HepG2 (cell line): ENCODE data around the gene DCP2. TPM values are rescaled to one million over a fixed set of nuclear protein-coding genes. Genes with fewer than 3 reads are reported as not detected.

Experiments
- ATAC-seq: fragments of 200-7000 bp; cut with Tn5 transposase; 3 replicates; pipeline ENCODE4 v1.9.1; 2020; ENCODE audit warnings: mild to moderate bottlenecking, moderate library complexity
- BruUV-seq: library from RNA; stranded (reverse); fragments of 400-500 nt; replicated peaks from 2 replicates; lab custom pipeline; 2021; lab: Mats Ljungman, UMichigan
- CTCF ChIA-PET: fragments of 300-600 bp; formaldehyde crosslinking; extraction: SDS; loops from one replicate; lab custom pipeline; 2021; ENCODE audit warnings: low total read pairs, inconsistent platforms, low intra/inter-chr PET ratio; lab: Yijun Ruan, JAX
- POLR2A ChIA-PET: fragments of 350-600 bp; sonication (Branson Sonifier 250); formaldehyde crosslinking; loops from one replicate; lab custom pipeline; 2020; ENCODE audit warnings: antibody characterized with exemption, inconsistent platforms; lab: Yijun Ruan, JAX
- DNase-seq: peaks from one replicate; pipeline ENCODE4 v3.0.0-alpha.2; 2015; ENCODE audit warnings: low spot score
- FAIRE-seq: peaks from 3 replicates; lab custom pipeline; 2011; peaks lifted over from hg19 to GRCh38; lab: Jason Lieb, UNC
- H2AFZ ChIP-seq: one replicate; pipeline ENCODE4 v1.6.1; 2011; ENCODE audit warnings: low read length, inconsistent platforms
- H3K27ac ChIP-seq: fragments of 300-600 bp; 3 replicates; pipeline ENCODE4 v1.8.0; 2011; ENCODE audit warnings: mixed run types, mild to moderate bottlenecking, mixed read lengths, low read length, inconsistent platforms; ENCODE audit not compliant: insufficient read depth; ENCODE audit errors: extremely low read length
- H3K27me3 ChIP-seq, 2 experiments: fragments of 200-600 bp in 1 of 2; 2 replicates in 1 of 2; 3 replicates in 1 of 2; pipeline versions ENCODE4 v1.6.0 to v1.8.0; 2011; ENCODE audit warnings: low read length in 2 of 2, mild to moderate bottlenecking in 2 of 2, moderate library complexity in 2 of 2, inconsistent platforms in 1 of 2; ENCODE audit not compliant: insufficient read depth in 2 of 2, control insufficient read depth in 1 of 2
- H3K36me3 ChIP-seq, 2 experiments: fragments of 200-600 bp in 1 of 2; replicated peaks in 1 of 2; 2 replicates in 1 of 2; 3 replicates in 1 of 2; pipeline versions ENCODE4 v1.5.1 to v1.8.0; 2011; ENCODE audit warnings: low read length in 2 of 2, inconsistent platforms in 1 of 2; ENCODE audit not compliant: insufficient read depth in 2 of 2, control insufficient read depth in 1 of 2
- H3K4me1 ChIP-seq: 2 replicates; pipeline ENCODE4 v1.5.1; 2012; ENCODE audit warnings: low read length, inconsistent platforms; ENCODE audit not compliant: insufficient read depth
- H3K4me2 ChIP-seq: 2 replicates; pipeline ENCODE4 v1.6.0; 2011; ENCODE audit warnings: low read depth, low read length, inconsistent platforms
- H3K4me3 ChIP-seq, 3 experiments: fragments of 200-600 bp in 1 of 3; sonication (generic), shearing (Covaris generic) in 1 of 3; replicated peaks in 1 of 3; 2 replicates each; pipeline ENCODE4 v1.5.1; 2011 to 2016; ENCODE audit warnings: low read length in 3 of 3, inconsistent platforms in 2 of 3, low read depth in 2 of 3, mild to moderate bottlenecking in 2 of 3, control low read depth in 1 of 3, mixed read lengths in 1 of 3; ENCODE audit not compliant: insufficient read depth in 1 of 3
- H3K79me2 ChIP-seq: one replicate; pipeline ENCODE4 v1.6.1; 2011; ENCODE audit warnings: low read length, inconsistent platforms; ENCODE audit not compliant: insufficient read depth
- H3K9ac ChIP-seq: 2 replicates; pipeline ENCODE4 v1.6.0; 2011; ENCODE audit warnings: mild to moderate bottlenecking, low read depth, low read length, inconsistent platforms; ENCODE audit not compliant: insufficient read depth
- H3K9me3 ChIP-seq: 2 replicates; pipeline ENCODE4 v1.5.1; 2012; ENCODE audit warnings: mild to moderate bottlenecking, low read length
- H4K20me1 ChIP-seq: 2 replicates; pipeline ENCODE4 v1.6.0; 2011; ENCODE audit warnings: inconsistent platforms, mild to moderate bottlenecking, low read length, moderate library complexity; ENCODE audit not compliant: insufficient read depth
- AHR ChIP-seq: IDR thresholded peaks from 2 replicates; pipeline ENCODE4 v1.6.1; 2018; ENCODE audit warnings: missing genetic modification reagents, missing compliant biosample characterization
- ARNT2 ChIP-seq: sonication (generic); formaldehyde crosslinking; IDR thresholded peaks from 2 replicates; pipeline ENCODE4 v1.8.0; 2022; ENCODE audit warnings: mild to moderate bottlenecking, low read depth, missing genetic modification reagents, moderate library complexity
- CBX1 ChIP-seq: IDR thresholded peaks from one replicate; pipeline ENCODE4 v1.6.1; 2016; ENCODE audit warnings: antibody characterized with exemption, low read depth
- CREB1 ChIP-seq, 2 experiments: fragments of 450-650 bp in 1 of 2; IDR thresholded peaks; 2 replicates each; pipeline ENCODE4 v1.6.1; 2016 to 2017; ENCODE audit warnings: control low read depth in 1 of 2, mild to moderate bottlenecking in 1 of 2, missing compliant biosample characterization in 1 of 2, missing genetic modification characterization in 1 of 2
- ELF4 ChIP-seq: sonication (generic); formaldehyde crosslinking; IDR thresholded peaks from 2 replicates; pipeline ENCODE4 v1.5.0; 2020; ENCODE audit warnings: missing genetic modification reagents, mild to moderate bottlenecking, moderate library complexity, borderline replicate concordance
- HINFP ChIP-seq: sonication (generic); formaldehyde crosslinking; IDR thresholded peaks from 2 replicates; pipeline ENCODE4 v1.4.0; 2020; ENCODE audit warnings: low read depth, mild to moderate bottlenecking, missing genetic modification reagents
- HMG20B ChIP-seq: conservative IDR thresholded peaks from 2 replicates; pipeline ENCODE4 v1.6.1; 2016; ENCODE audit warnings: missing genetic modification reagents, missing compliant biosample characterization
- IKZF1 ChIP-seq: fragments of 450-650 bp; IDR thresholded peaks from 2 replicates; pipeline ENCODE4 v1.7.1; 2016
- NFKBIZ ChIP-seq: IDR thresholded peaks from 2 replicates; pipeline ENCODE4 v1.6.1; 2018; ENCODE audit warnings: missing genetic modification reagents, missing compliant biosample characterization
- NR3C1 ChIP-seq: sonication (generic); formaldehyde crosslinking; IDR thresholded peaks from 2 replicates; pipeline ENCODE4 v1.4.0; 2020; ENCODE audit warnings: missing genetic modification reagents
- PRPF4 ChIP-seq: fragments of 200-400 bp; formaldehyde crosslinking; IDR thresholded peaks from 2 replicates; pipeline ENCODE4 v1.6.1; 2016; ENCODE audit warnings: low read length, low read depth; ENCODE audit not compliant: poor library complexity, severe bottlenecking
- RBM39 ChIP-seq: fragments of 200-400 bp; formaldehyde crosslinking; IDR thresholded peaks from one replicate; pipeline ENCODE4 v1.6.1; 2018; ENCODE audit warnings: antibody characterized with exemption, mild to moderate bottlenecking, low read depth, low read length; ENCODE audit not compliant: poor library complexity, severe bottlenecking
- SCMH1 ChIP-seq: sonication (generic); formaldehyde crosslinking; IDR thresholded peaks from 2 replicates; pipeline ENCODE4 v1.9.0; 2021; ENCODE audit warnings: missing genetic modification reagents, mild to moderate bottlenecking, borderline replicate concordance
- ZFP37 ChIP-seq: sonication (generic); formaldehyde crosslinking; IDR thresholded peaks from 2 replicates; pipeline ENCODE4 v1.4.0; 2020; ENCODE audit warnings: missing genetic modification reagents, borderline replicate concordance
- ZFP62 ChIP-seq: sonication (generic); formaldehyde crosslinking; IDR thresholded peaks from 2 replicates; pipeline ENCODE4 v1.4.0; 2020; ENCODE audit warnings: missing genetic modification reagents
- ZNF501 ChIP-seq: sonication (generic); formaldehyde crosslinking; IDR thresholded peaks from 2 replicates; pipeline ENCODE4 v1.5.1; 2020; ENCODE audit warnings: mild to moderate bottlenecking, moderate library complexity, missing genetic modification reagents
- ZNF557 ChIP-seq: sonication (generic); formaldehyde crosslinking; IDR thresholded peaks from 2 replicates; pipeline ENCODE4 v1.4.0; 2020; ENCODE audit warnings: missing genetic modification reagents
- ZNF841 ChIP-seq: sonication (generic); formaldehyde crosslinking; IDR thresholded peaks from 2 replicates; pipeline ENCODE4 v1.8.1; 2023; ENCODE audit warnings: missing genetic modification reagents, borderline replicate concordance
- WGBS: methylation state at CpG from one replicate; pipeline ENCODE4 v1.1.6; 2017; ENCODE audit warnings: low lambda C conversion rate; 5-methylcytosine and 5-hydroxymethylcytosine counted together
- in situ Hi-C: cut with HindIII; loops from 2 replicates; pipeline ENCODE4 v1.10.0; 2017; ENCODE audit warnings: low pct_unique_long_range_greater_than_20kb; ENCODE audit not compliant: extremely low pct_ligation_motif_present
- intact Hi-C: fragments of 100-400 bp; cut with micrococcal nuclease; formaldehyde crosslinking; loops from one replicate; pipeline ENCODE4 v1.10.0; 2022; ENCODE audit not compliant: unreplicated experiment
- polyA plus RNA-seq, 8 experiments: library from polyadenylated mRNA; depleted of rRNA in 3 of 8; stranded (reverse) in 7 of 8; unstranded in 1 of 8; fragments of >200 nt; fragmentation: Illumina TruSeq in 4 of 8; extraction: Trizol in 4 of 8; gene quantifications; 2 replicates each; pipeline versions ENCODE4 v1.2.1 to v1.2.3, GENCODE V29; 2011 to 2016; ENCODE audit warnings: low read depth in 4 of 8, missing spikeins in 1 of 8, mixed read lengths in 1 of 8; ENCODE audit not compliant: insufficient read depth in 1 of 8
- total RNA-seq, 5 experiments: library from RNA; depleted of rRNA; stranded (reverse); fragments of >200 nt; fragmentation: Illumina TruSeq; extraction: Trizol; gene quantifications; 2 replicates each; pipeline ENCODE4 v1.2.3, GENCODE V29; 2016; ENCODE audit warnings: low read depth in 1 of 5
- TF ChIP-seq, protein P1 (sequence below): sonication (generic); formaldehyde crosslinking; IDR thresholded peaks from 2 replicates; pipeline ENCODE4 v1.8.0; 2022; ENCODE audit warnings: missing genetic modification reagents, mild to moderate bottlenecking, moderate library complexity, borderline replicate concordance
- TF ChIP-seq, protein P2 (sequence below): sonication (generic); formaldehyde crosslinking; conservative IDR thresholded peaks from 2 replicates; pipeline ENCODE4 v1.4.0; 2020; ENCODE audit warnings: missing genetic modification reagents

DCP2 gene
- total and polyA plus RNA-seq, 2 of the 13 experiments (the other 11 are each of a cell fraction or from before 2014, with no cell fraction given), result 16.2 to 63.4 TPM

- FAIRE-seq, result no peak
- in situ Hi-C loops (no loop called here), intact Hi-C loops (no loop called here)
- Histone ChIP-seq H3K4me3 (no peak overlapping the region), H4K20me1 (no peaks in the 10 kb centered on the region), H3K36me3 (no peaks in the 10 kb centered on the region), H3K9me3 (no peaks in the 10 kb centered on the region), H3K27me3 (no peaks in the 10 kb centered on the region), H3K4me1 (no peaks in the 10 kb centered on the region), H3K4me2 (no peak overlapping the region), H3K27ac (no peak overlapping the region), H3K79me2 (no peaks in the 10 kb centered on the region), H3K9ac (no peak overlapping the region), H2AFZ (no peak overlapping the region)
- WGBS, result 61% methylated on average over 8 of the region's 10 CpGs
- ATAC-seq, result no peak
- POLR2A ChIA-PET, result no interaction called here
- no TSS peak for BruUV-seq
- TF ChIP-seq ELF4 (CRISPR knock-in tag), result no peak
- no peak for TF ChIP-seq AHR
- TF ChIP-seq ZNF501 (CRISPR knock-in tag), result no peak
- no peak for TF ChIP-seq ARNT2 (CRISPR knock-in tag)
- no peak for TF ChIP-seq ZNF841
- TF ChIP-seq, protein P1, sequence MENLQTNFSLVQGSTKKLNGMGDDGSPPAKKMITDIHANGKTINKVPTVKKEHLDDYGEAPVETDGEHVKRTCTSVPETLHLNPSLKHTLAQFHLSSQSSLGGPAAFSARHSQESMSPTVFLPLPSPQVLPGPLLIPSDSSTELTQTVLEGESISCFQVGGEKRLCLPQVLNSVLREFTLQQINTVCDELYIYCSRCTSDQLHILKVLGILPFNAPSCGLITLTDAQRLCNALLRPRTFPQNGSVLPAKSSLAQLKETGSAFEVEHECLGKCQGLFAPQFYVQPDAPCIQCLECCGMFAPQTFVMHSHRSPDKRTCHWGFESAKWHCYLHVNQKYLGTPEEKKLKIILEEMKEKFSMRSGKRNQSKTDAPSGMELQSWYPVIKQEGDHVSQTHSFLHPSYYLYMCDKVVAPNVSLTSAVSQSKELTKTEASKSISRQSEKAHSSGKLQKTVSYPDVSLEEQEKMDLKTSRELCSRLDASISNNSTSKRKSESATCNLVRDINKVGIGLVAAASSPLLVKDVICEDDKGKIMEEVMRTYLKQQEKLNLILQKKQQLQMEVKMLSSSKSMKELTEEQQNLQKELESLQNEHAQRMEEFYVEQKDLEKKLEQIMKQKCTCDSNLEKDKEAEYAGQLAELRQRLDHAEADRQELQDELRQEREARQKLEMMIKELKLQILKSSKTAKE, result no peak
- TF ChIP-seq ZFP62 (CRISPR knock-in tag), result no peak
- TF ChIP-seq HMG20B (CRISPR knock-in tag), result no peak
- TF ChIP-seq NR3C1, result no peak
- no peak for TF ChIP-seq ZNF557 (CRISPR knock-in tag)
- TF ChIP-seq NFKBIZ (CRISPR knock-in tag), result no peak
- TF ChIP-seq IKZF1, result no peak
- TF ChIP-seq, protein P2, sequence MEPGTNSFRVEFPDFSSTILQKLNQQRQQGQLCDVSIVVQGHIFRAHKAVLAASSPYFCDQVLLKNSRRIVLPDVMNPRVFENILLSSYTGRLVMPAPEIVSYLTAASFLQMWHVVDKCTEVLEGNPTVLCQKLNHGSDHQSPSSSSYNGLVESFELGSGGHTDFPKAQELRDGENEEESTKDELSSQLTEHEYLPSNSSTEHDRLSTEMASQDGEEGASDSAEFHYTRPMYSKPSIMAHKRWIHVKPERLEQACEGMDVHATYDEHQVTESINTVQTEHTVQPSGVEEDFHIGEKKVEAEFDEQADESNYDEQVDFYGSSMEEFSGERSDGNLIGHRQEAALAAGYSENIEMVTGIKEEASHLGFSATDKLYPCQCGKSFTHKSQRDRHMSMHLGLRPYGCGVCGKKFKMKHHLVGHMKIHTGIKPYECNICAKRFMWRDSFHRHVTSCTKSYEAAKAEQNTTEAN (CRISPR knock-in tag), result no peak
- no peak for TF ChIP-seq SCMH1
- no peak for TF ChIP-seq CBX1
- TF ChIP-seq HINFP (CRISPR knock-in tag), result no peak
- TF ChIP-seq CREB1 (IDR thresholded peaks at IDR 0.05), result no peak
- no peak for TF ChIP-seq CREB1 (CRISPR knock-in tag; IDR thresholded peaks at IDR 0.05)
- TF ChIP-seq ZFP37 (CRISPR knock-in tag), result no peak
- TF ChIP-seq RBM39, result no peak
- TF ChIP-seq PRPF4, result no peak
- DNase-seq, result no peak
- CTCF ChIA-PET, result no interaction called here
Observed at GRCh38 chr5:113052041-113052795, 75.6 kb downstream of the DCP2 start.
